ENCODE measurements around the gene B4GALT6.

DNA sequence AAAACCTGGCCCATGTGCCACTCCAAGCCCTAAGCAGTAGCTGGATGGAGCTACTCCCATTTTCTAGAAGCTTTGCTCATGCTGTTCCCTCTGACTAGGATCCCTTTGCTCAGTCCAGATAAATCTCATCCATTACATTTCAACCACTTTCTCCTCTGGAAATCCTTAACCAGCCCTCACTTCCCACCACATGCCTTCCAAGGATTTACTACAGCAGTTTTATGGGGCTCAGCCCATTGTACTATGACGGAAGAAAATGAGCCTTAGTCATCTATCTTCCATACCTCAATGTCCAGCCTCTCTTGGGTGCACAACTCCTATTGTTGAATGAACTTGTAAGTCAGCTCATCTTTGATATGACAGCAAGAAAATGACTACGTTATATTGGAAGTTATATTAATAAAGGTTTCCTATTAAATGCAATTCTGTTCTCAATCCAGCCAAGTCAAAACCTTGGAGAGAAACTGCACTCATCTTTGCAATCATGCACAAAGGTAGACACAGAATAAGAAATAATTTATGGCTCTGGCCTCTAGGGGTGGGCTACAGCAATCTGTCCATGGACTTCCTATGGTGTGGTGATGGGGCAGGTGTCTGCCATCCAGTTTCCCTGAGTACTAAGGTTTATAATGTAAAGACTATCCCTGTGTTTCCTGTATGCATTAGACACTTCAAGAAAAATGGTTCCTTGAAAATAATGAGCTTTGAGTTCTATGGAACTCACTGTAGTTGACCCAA is 3.4 kb downstream of the B4GALT6 start:
- TF ChIP-seq CTCF (IDR thresholded peaks at IDR 0.05; ENCODE audit: poor library complexity), result peak; percentile 25
- no peak for TF ChIP-seq EZH2phosphoT487 (IDR thresholded peaks at IDR 0.05; ENCODE audit: low read depth, severe bottlenecking, unreplicated experiment)
- TF ChIP-seq EZH2 (IDR thresholded peaks at IDR 0.05; ENCODE audit: borderline replicate concordance), result no peak

Data from hepatocyte (in vitro differentiated cells).